GM19043 (cell line): ENCODE data around the gene ST6GALNAC3.
A peak's percentile ranks its signal among the peaks of the same experiment; 100 is the strongest.

ENCODE experiments used
- ATAC-seq: cut with Tn5 transposase; IDR thresholded peaks from one replicate; pipeline ENCODE4 v1.9.1; 2021; ENCODE audit warnings: low read depth; ENCODE audit not compliant: unreplicated experiment

The ST6GALNAC3 gene

DNA sequence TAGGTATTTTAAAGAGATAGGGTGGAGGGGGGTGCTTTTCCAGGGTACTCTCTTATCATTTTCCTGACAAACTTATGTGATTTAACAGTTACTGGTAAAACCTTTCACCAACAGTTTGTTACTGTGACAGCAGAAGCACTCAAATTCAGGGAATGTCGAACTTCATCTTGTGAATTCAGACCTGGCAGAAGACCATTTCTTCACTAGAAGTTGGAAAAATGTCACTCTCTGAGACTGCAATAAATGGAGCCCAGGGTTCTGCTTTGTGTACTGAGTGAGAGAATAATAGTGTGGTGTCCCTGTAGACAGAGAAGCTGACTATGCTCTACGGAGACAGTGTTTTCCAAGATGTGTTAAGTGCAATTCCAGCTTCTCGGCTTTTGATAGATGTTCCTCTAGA, 200.2 kb downstream of the ST6GALNAC3 start:
- no peak for ATAC-seq

DNA sequence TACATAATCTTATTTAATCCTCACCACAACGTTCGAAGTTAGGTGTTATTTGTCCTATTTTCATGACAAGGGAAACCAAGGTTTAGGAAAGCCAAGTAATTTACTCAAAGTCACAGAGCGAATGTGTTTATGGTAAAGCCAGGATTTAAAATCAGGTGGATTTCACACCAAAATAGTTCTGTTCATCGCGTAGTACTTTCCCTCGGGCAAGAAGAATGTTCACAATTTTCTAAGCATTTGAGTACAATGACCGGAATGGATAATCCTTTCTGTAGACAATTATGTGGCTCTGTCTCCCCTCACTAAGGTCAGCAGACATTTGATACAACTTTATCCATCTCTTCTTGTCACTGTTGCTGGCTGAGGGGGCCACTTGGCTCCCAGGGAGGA, 204.2 kb downstream of the ST6GALNAC3 start:
- no peak for ATAC-seq

DNA sequence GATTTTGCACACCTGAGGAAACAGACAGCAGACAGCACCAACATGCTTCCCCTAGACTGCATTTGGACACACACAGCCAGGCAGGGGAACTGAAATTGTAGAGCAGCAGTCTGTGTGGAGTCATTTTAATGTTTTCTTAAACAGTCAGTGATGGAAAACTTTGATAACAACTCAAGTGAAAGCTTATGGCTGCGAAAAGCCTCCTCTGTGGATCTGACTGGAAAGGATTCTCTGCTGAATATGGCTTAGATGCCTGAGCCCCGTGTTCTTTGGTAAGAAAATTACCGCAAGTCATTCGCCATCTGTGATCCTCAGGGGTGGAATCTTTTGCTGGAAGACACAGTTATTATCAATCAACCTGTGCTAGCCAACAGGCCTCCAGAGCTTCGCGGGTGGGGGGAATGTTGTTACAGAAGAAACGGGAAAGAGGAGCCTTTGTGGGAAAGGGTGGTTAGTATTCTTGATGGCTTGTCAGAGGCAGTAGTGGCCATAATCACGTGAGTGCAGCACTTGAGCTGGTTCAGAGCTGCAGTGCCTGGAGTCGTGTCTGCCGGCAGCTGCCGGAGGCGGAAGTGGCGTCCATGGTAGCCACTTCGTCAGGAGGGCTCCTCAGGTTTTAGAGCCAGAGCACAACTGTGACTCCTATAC, 204.7 kb downstream of the ST6GALNAC3 start:
- ATAC-seq: no peak

DNA sequence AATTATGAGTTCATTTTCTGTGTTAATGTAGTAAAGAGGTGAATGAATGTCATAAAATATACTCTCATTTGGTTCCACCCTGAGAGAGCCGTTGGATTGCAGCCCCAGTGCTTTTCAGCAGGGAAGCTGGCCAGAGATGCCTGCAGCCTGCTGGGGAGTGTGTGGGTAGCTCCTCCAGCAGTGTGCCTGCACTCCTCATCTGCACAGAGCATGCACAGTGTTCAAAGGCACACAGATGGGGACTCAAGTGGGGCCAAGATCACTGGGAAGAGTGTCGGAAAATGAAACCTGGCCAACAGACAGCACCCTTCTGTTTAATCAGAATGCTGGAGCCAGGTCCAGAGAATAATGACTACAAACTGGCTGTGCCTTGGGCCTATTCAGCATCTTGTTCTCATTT, 206.8 kb downstream of the ST6GALNAC3 start:
- no peak for ATAC-seq

DNA sequence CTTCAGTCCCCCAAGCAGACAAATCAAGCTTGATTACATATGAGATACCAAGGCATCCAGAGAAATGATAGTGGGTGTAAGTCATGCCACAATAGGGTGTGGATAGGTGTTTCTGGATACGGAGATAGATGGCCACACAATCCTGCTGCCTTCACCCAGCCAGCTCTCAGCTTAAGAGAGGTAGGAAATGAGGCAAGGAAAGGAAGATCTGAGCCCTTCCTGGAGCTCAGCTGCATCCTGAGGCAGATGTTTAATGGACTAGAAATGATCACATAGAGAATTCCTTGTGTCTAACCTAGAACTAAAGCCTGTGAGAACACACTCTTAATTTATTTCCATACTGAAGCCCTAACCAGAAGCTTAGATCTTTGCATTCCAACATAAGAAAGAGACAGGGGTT, 210.3 kb downstream of the ST6GALNAC3 start:
- ATAC-seq: no peak

DNA sequence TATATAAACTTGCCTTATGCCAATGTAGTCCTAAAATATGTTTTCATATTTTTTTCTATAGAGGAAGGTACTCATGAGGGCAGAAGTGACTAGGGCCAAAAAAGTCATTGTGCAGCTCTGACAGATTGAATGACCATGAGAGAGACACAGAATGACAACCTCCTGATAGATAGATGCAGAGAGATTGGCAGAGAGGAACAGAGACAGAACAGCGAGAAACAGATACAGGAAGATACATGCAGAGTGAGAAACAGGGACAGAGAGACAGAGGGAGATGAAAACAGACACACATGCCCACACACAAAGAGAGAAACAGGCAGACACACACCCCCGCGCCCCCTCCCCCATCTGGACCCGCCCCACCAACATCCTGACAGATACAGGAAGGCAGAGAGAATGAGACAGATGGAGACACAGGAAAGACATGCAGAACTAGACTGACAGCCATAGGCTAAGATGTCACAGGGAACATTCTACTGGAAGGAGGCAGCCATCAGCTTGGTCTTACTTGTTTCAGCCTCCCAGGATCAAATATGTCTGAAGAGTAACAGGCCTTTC, 211.1 kb downstream of the ST6GALNAC3 start:
- ATAC-seq: no peak

DNA sequence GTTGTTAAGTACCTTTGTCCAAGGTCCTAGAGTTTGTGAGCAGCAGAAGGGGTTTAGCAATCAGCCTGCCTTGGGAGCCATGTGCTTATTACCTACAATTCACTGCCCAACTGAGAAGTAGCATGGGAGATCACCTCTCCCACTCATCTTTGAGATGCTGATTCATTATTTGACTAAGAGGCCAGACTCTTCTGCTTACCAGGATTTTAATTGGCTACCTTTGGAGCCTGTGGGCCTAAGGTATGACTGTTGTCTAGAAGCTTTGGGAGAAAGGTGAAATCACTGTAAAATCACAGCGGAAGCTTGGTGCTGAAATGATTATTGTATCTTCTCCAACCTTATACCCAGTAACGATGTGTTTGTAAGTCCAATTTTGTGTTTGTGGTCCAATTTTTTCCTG, 213.4 kb downstream of the ST6GALNAC3 start:
- ATAC-seq: no peak

DNA sequence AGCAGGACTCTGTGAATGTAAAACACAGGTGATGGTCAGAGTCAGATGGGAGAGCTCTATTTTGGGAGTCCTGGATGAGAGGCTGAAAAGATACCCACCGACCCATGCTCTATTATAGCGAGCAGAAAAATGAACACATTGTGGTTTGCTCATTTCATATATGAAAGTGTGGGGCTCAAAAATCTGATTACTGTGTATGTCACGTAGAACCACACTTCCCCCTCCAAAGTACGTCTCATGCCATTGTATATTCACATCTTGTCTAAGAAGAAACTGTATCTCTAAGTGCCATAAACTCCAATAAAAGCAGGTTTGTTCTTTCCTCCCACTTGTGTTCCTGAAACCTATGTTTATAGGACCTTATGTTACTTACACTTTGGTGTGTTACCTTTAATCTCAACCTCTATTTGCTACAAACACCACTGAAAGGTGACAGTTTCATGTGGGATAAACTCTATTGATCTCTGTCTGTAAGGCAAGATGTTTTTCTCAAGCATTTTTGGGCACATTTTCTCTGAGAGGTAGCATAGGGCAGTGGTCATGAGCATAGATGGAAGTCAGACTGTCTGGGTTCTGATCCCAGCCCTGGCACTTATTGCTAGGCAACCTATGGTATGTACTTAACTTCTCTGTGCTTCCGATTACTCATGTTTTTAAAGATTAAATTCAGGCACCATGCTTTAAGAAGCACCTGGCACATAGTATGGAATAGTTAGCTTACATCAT, 214.4 kb downstream of the ST6GALNAC3 start:
- ATAC-seq: no peak

DNA sequence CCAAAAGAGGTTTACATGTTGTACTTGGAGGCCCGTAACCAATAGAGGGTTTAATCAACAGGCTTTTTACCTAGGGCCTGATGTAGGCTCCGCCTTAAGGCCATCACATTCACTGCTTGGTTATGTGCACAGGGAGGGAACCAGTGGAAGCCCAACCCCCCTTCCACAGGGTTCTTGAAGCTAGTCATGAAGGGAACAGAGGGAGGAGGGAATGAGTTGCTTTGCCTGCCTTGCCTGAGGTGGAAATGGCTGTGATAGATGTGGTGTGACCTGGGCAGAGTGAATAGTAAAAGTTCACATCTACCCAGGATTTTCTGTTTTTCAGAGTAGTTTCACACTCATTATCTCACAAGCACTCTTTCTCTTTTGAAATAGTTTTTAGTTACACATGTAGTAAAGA, 215.1 kb downstream of the ST6GALNAC3 start:
- no peak for ATAC-seq

DNA sequence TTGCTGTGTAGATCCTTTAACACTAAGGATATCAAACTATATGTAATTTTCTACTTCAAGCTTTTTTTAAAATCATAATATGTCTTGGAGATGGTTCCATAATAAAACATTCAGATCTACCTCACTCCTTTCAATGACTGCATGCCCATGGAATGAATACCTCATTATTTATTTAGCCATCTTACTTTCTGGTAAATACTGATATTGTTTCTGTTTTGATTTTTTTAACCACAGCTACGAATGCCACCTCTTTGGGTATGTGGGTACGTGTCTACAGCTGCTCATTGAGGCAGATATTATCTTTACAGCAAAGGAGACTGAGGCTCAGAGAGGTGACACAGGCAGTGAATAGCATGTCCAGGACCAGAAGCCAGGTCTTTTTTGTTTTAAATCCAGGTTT, 215.7 kb downstream of the ST6GALNAC3 start:
- no peak for ATAC-seq

DNA sequence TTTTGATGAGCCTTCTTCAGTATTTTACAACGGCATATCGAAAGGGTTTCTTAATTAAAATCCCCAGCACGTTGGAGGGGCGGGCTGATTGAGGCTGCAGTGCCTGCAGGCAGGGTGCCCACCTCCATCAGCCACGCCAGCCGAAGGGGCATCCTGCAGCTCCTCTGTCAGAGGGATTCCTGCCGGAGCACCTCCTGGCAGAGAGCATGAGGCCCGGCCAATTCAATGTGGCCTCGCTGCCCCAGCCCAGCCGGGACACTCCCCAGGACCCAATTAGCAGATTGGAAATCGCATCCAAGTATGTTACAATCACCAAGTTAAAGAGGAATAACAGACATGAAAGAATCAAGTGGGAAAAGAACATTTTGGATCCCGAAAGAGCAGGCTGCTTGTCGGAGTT, 216.6 kb downstream of the ST6GALNAC3 start:
- ATAC-seq: no peak

DNA sequence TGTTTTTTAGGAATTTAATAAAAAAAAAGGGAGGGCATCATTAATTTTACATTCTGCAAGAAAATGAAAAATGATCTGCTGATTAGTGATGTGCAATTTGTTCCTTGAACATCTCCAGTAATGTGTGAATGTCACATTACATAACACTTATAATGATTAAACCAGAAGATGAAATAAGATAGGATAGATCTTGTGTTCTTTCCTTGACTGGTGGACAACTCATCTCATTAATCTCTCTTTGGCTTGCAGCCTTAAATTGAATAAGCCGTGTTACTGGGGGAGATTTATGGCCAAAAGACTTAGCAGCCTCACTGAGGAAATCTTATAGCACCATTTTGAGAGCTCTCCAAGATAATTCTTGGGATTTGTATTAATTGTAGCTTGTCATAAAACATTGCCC, 217.2 kb downstream of the ST6GALNAC3 start:
- ATAC-seq: no peak

DNA sequence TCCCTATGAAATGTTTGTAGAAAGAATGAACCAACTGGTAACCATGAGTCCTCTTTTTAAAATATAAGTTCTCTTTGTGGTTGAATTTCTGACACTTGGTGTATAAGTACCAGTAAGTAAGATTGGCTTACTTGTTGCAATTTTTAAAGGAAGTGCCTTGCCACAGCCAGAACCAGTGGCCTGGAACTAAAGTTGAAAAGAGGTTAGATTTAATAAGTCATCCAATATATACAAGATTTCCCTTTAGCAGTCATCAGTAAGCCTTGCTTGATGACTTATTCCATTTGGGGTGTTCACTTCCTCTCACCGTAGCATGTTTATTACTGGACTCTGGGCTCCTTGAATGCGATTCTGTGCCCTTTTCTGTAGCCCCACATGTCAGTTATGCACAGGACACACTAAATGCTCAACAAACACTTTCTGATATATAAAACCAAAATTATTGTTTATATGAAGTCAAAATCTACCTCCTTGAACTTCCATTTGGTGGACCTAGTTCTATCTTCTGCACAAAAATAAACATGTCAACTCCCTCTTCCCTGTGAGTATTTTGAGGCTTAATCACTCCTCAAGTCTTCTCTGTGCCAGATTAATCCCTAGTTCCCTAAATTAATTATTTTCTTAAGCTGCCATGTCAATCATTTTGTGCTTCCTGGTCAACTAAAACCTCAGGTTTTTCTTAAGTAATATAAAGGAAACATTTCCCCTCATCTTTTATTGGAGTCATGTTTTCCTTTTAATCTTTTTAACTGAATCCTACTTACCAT, 218.1 kb downstream of the ST6GALNAC3 start:
- peak; percentile 67 for ATAC-seq

DNA sequence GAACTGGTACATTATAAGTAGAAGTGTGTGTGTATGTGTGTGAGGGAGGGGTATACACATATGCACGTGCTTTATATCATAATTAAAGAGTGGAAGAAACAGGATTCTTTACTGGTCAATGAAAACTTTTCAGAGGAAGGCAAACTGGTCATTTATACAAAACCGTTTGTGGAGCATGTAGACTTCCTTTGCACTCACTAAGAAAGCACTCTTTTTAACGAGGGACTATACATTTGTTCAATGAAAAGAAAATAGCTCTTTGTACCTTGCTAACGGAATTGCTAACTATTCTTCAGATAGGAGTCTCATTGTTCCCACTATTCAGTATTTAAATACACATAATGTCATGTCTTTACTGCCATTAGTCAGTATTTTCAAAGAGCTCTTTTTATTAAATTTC, 219.3 kb downstream of the ST6GALNAC3 start:
- ATAC-seq: no peak

DNA sequence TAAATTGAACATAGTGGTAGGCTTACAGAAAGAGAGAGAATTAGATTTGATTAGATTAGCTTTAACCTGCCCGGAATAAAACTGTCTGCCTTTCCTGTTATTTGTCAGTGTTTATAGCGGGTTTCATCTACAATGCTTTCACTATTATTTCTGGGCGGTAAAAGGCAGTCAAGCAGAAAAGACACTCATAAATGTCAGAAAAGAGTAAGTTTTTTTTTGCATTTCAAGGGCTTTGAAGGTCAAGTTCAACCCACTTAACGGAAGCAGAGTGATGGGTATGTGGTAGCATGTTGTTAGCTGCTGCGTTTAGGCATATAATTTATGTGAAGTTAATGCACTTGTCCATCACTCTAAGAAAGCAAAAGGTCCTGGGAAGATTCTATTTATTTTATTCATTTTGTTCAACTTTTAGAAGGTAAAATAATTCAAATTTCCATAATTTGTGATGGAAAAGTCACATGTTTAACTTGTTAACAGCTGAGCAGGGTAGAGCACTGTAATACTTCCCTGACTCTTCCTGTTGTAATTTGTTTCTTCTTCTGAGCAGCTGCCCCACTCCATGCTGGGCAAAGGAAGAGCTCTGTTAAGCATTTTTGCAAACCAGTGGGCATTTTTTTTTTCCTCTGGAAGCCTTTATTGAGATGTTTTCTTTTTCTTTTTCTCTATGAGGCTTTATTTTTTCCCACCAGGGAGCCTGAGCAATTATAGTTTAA, 220.1 kb downstream of the ST6GALNAC3 start:
- ATAC-seq: peak; percentile 58

DNA sequence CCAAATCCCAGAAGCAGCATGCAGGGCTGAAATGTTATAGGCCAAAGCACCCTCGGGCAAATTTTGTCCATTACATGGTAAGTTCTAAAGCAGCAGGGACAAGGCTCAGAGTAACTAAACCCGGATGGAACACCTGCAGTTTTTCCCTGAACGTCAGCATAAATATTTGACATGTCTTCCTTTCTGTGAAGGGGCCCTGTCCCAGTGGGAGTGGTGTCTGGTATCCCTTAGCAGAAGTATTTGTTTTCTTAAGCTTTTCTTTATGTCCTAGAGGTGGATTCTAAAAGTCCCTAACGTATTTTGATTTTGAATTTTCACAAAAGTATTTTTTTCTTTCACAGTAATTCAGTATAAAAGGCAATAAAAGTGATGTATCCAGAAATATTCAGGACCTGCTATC, 223.9 kb downstream of the ST6GALNAC3 start:
- ATAC-seq: no peak

DNA sequence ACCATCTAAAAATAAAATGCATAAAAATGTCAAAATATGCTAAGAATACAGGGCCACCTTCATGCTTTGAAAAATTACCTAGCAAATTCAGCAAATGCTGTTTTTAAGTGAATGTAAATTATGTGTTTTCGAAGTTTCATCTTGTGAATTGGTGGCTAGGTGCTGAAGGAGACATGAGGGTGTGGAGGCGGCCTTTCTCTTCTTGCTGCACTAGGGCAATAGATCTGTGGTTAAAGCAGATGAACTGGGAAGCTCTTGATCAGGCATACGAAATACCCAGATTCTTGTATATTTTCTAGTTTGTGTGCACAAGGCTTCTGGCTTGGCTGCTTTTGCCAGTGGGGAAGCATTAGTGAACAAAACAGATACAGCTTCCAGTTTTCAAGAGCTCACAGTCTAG, 224.5 kb downstream of the ST6GALNAC3 start:
- no peak for ATAC-seq

DNA sequence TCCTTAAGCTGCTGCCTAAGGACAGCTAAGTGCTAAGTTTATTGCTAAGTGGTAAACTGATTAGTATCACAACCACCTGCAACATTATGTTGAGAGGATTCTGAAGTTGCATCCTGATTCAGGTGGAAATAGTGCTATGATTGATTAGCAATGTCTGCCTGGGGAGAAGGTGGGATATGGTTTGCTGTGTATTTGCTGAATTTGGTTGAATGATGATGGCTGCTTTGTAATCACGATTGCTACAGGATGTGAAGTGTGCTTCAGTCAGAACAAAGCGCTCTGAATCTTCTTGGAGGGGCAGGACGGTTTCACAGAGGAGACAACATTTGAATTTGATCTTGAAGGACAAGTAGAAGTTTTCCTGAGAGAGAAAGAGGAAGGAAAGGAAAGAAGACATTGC, 226.0 kb downstream of the ST6GALNAC3 start:
- no peak for ATAC-seq

DNA sequence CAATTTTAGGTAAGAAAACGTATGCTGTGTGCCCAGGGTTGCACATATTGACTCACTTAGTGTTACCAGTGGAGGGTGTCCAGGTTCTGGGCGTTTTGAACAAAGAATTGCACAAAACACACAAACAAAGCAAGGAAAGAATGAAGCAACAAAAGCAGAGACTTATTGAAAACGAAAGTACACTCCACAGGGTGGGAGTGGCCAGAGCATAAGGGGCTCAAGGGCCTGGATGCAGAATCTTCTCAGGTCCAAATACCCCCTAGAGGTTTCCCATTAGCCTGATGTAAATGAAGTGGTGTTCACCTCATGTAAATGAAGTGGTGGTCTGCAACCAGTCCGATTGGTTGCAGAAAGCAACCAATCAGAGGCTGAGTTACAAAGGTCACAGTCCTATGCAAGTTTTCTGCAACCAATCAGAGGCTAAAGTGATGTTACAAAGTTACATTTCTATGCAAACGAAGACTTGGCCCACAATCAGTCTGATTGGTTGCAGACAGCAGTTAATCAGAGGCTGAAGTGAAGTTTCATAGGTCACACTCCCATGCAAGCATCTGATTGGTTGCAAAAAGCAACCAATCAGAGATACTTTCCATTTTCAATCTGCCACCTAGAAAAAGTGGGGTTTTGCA, 228.3 kb downstream of the ST6GALNAC3 start:
- ATAC-seq: no peak

DNA sequence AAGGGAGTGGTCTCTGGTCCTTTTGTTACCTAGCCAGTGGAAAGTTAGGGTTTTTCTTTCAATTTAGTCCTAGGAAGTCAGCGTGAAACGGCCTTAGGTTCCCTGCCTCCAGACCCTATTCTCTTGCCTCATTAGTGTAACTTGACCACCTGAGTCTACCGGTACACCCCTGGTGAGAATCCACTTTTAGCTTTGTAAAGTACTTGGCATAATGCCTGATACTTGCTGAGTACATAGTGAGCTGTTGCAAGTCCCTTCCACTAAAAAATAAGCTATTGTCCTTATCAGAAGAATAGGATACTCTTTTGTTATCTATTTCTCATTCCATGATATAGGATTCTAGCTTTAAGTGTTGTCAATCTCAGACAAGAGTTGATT, 228.8 kb downstream of the ST6GALNAC3 start:
- ATAC-seq: no peak
